BLaER1 (cell line): ENCODE data around the gene TMEM269.
"Not testable (repeated sequence)": the region's sequence is repeated elsewhere in the genome, so short reads cannot be mapped to it uniquely, and the experiment has no call there.

Experiments used
- H3K27ac ChIP-seq: shearing (Covaris generic); formaldehyde crosslinking; 2 replicates; pipeline ENCODE4 v1.8.1; 2022
- H3K27me3 ChIP-seq: shearing (Covaris generic); formaldehyde crosslinking; 2 replicates; pipeline ENCODE4 v1.8.1; 2022
- H3K36me3 ChIP-seq: shearing (Covaris generic); formaldehyde crosslinking; 2 replicates; pipeline ENCODE4 v1.8.1; 2022
- H3K4me1 ChIP-seq: shearing (Covaris generic); formaldehyde crosslinking; 2 replicates; pipeline ENCODE4 v1.8.1; 2022
- H3K4me2 ChIP-seq: shearing (Covaris generic); formaldehyde crosslinking; 2 replicates; pipeline ENCODE4 v1.8.1; 2022
- H3K4me3 ChIP-seq: shearing (Covaris generic); formaldehyde crosslinking; 2 replicates; pipeline ENCODE4 v1.8.1; 2022
- H3K9ac ChIP-seq: shearing (Covaris generic); formaldehyde crosslinking; 2 replicates; pipeline ENCODE4 v1.8.1; 2022
- H3K9me3 ChIP-seq: shearing (Covaris generic); formaldehyde crosslinking; 2 replicates; pipeline ENCODE4 v1.8.1; 2022
- H4K20me1 ChIP-seq: shearing (Covaris generic); formaldehyde crosslinking; 2 replicates; pipeline ENCODE4 v1.8.1; 2022
- Cebpa-rat ChIP-seq: shearing (Covaris generic); IDR thresholded peaks from 2 replicates; pipeline ENCODE4 v1.8.1; 2022

The TMEM269 gene

GRCh38 chr1:42746436-42747105 is 38.2 kb upstream of the TMEM269 start:
- H3K36me3 ChIP-seq: peaks cover 59% of the 10 kb centered on the region

DNA sequence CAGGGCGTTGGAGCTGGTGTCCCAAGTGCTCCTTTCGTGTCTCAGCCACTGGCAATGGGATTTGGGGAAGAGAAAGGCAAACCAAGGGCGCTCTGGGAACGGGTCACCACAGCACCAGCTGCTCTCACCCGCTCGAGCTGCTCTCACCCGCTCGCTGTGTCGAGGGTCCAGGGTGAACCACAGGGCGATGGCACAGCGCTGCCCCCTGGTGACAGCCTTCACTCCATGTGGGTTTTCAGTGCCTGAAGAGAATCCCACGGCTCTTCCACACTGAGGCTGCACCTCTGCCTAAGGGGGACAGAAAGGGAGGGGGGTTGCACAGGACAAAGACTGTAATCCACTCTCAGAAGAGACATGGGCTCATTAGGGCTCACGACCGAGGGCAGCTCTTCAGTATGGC is 37.7 kb upstream of the TMEM269 start:
- H3K9me3 ChIP-seq: peaks cover 7% of the 10 kb centered on the region
- TF ChIP-seq Cebpa-rat: no peak
- H3K36me3 ChIP-seq: peaks cover 65% of the 10 kb centered on the region
- H3K4me2 ChIP-seq: no peak overlapping the region
- no peak overlapping the region for H3K4me3 ChIP-seq
- H3K9ac ChIP-seq: no peak overlapping the region
- H3K27me3 ChIP-seq: no peaks in the 10 kb centered on the region
- H3K27ac ChIP-seq: no peak overlapping the region
- H4K20me1 ChIP-seq: no peaks in the 10 kb centered on the region
- H3K4me1 ChIP-seq: no peaks in the 10 kb centered on the region

More at GRCh38 chr1:42746436-42747105, 38.2 kb upstream of the TMEM269 start:
- Histone ChIP-seq H3K27me3 (no peaks in the 10 kb centered on the region), H3K9me3 (peaks cover 2% of the 10 kb centered on the region), H3K4me3 (no peak overlapping the region), H3K27ac (no peak overlapping the region), H3K4me2 (no peak overlapping the region), H3K9ac (no peak overlapping the region), H3K4me1 (no peaks in the 10 kb centered on the region), H4K20me1 (no peaks in the 10 kb centered on the region)
- no peak for TF ChIP-seq Cebpa-rat

DNA sequence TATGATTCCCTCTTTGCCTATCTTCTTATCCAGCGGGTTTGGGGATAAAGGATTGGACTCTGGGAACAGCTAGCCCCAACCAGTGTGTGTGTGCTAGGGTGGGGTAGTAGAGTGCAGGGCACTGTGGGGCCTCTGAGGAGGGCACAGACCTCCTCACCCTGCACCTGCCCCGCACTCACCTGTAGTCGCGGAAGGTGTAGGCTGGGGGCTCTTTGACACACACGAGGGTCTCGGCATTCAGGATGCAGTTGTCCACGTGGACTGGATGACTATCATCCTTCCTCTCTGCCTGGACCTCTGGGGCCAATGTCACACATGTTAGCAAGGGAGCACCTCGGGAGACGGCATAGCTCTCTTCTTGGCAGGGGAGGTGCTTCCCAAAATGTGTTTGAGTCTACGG is 36.8 kb upstream of the TMEM269 start:
- H3K4me2 ChIP-seq: no peak overlapping the region
- H3K27me3 ChIP-seq: no peaks in the 10 kb centered on the region
- H3K9ac ChIP-seq: no peak overlapping the region
- H3K36me3 ChIP-seq: peaks cover 74% of the 10 kb centered on the region
- no peaks in the 10 kb centered on the region for H4K20me1 ChIP-seq
- TF ChIP-seq Cebpa-rat: no peak
- H3K4me3 ChIP-seq: no peak overlapping the region
- peaks cover 14% of the 10 kb centered on the region for H3K9me3 ChIP-seq
- no peaks in the 10 kb centered on the region for H3K4me1 ChIP-seq
- no peak overlapping the region for H3K27ac ChIP-seq

- H3K9ac ChIP-seq: no peak overlapping the region
- no peak overlapping the region for H3K27ac ChIP-seq
- no peaks in the 10 kb centered on the region for H4K20me1 ChIP-seq
- no peaks in the 10 kb centered on the region for H3K27me3 ChIP-seq
- TF ChIP-seq Cebpa-rat: no peak
- H3K36me3 ChIP-seq: peaks cover 81% of the 10 kb centered on the region
- H3K9me3 ChIP-seq: peaks cover 14% of the 10 kb centered on the region
- no peak overlapping the region for H3K4me3 ChIP-seq
- H3K4me2 ChIP-seq: no peak overlapping the region
- H3K4me1 ChIP-seq: no peaks in the 10 kb centered on the region
Observed at GRCh38 chr1:42748461-42749410, 36.1 kb upstream of the TMEM269 start.

- Histone ChIP-seq H3K9me3 (peaks cover 14% of the 10 kb centered on the region), H3K27me3 (no peaks in the 10 kb centered on the region), H3K4me3 (no peak overlapping the region), H3K27ac (no peak overlapping the region), H3K4me2 (no peak overlapping the region), H3K4me1 (no peaks in the 10 kb centered on the region), H4K20me1 (no peaks in the 10 kb centered on the region), H3K36me3 (peaks cover 90% of the 10 kb centered on the region), H3K9ac (no peak overlapping the region)
- no peak for TF ChIP-seq Cebpa-rat
Observed at GRCh38 chr1:42750041-42750440, 34.8 kb upstream of the TMEM269 start.

DNA sequence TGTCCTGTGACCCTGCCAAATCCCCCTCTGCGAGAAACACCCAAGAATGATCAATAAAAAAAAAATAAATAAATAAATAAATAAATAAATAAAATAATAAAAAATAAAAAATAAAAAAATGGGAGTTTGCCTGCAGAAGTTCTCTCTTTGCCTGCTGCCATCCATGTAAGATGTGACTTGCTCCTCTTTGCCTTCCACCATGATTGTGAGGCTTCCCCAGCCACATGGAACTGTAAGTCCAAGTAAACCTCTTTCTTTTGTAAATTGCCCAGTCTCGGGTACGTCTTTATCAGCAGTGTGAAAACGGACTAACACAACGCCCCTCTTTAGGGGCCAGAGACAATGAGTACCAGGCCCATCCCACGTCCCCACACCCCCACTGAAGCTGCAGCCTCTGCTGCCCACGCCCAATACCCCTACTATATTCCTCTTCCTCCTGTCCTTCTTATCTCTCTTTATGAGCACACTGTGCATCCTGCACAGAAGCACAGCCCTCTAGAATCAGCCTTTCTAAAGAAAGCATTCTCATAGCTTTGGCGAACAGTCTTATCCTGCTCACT is 33.2 kb upstream of the TMEM269 start:
- not testable (repeated sequence) for H3K27me3 ChIP-seq, H3K4me3 ChIP-seq, H3K4me2 ChIP-seq, H4K20me1 ChIP-seq, H3K27ac ChIP-seq, H3K9ac ChIP-seq, H3K4me1 ChIP-seq
- Histone ChIP-seq H3K9me3 (peaks cover 14% of the 10 kb centered on the region), H3K36me3 (peaks cover 90% of the 10 kb centered on the region)

GRCh38 chr1:42752284-42752683 is 32.5 kb upstream of the TMEM269 start:
- H3K4me1 ChIP-seq: no peaks in the 10 kb centered on the region
- H3K4me2 ChIP-seq: no peak overlapping the region
- H3K4me3 ChIP-seq: no peak overlapping the region
- H3K27me3 ChIP-seq: no peaks in the 10 kb centered on the region
- no peak overlapping the region for H3K27ac ChIP-seq
- H3K9ac ChIP-seq: no peak overlapping the region
- TF ChIP-seq Cebpa-rat: no peak
- no peaks in the 10 kb centered on the region for H4K20me1 ChIP-seq
- H3K36me3 ChIP-seq: peaks cover 90% of the 10 kb centered on the region
- H3K9me3 ChIP-seq: peaks cover 14% of the 10 kb centered on the region

- H3K4me2 ChIP-seq: no peak overlapping the region
- peaks cover 14% of the 10 kb centered on the region for H3K9me3 ChIP-seq
- H3K27ac ChIP-seq: no peak overlapping the region
- H3K27me3 ChIP-seq: no peaks in the 10 kb centered on the region
- TF ChIP-seq Cebpa-rat: no peak
- H3K36me3 ChIP-seq: peaks cover 90% of the 10 kb centered on the region
- no peaks in the 10 kb centered on the region for H4K20me1 ChIP-seq
- no peaks in the 10 kb centered on the region for H3K4me1 ChIP-seq
- H3K4me3 ChIP-seq: no peak overlapping the region
- H3K9ac ChIP-seq: no peak overlapping the region
Observed at GRCh38 chr1:42753070-42753469, 31.7 kb upstream of the TMEM269 start.

GRCh38 chr1:42756956-42757891 is 27.6 kb upstream of the TMEM269 start:
- no peak for TF ChIP-seq Cebpa-rat
- H3K27ac ChIP-seq: no peak overlapping the region
- H3K36me3 ChIP-seq: peaks cover 99% of the 10 kb centered on the region
- peaks cover 14% of the 10 kb centered on the region for H3K4me1 ChIP-seq
- H3K9ac ChIP-seq: no peak overlapping the region
- no peak overlapping the region for H3K4me2 ChIP-seq
- H3K9me3 ChIP-seq: peaks cover 6% of the 10 kb centered on the region
- no peak overlapping the region for H3K4me3 ChIP-seq
- 0 out of 2 replicates have a peak, but pooled peaks cover under 1% of the 10 kb centered on the region for H4K20me1 ChIP-seq
- no peaks in the 10 kb centered on the region for H3K27me3 ChIP-seq
